GM04504 (cell line): Measurements from ENCODE around the gene COBL.
A peak's percentile ranks its signal among the peaks of the same experiment; 100 is the strongest.

Experiments used
- DNase-seq: peaks from one replicate; pipeline ENCODE4 v3.0.0-alpha.2; 2012; ENCODE audit warnings: low read depth

Gene COBL

GRCh38 chr7:51077316-51077986 is 239.2 kb downstream of the COBL start:
- DNase-seq: no peak

- no peak for DNase-seq
Measured at GRCh38 chr7:51075681-51076580, 240.7 kb downstream of the COBL start.

- DNase-seq: no peak
Measured at GRCh38 chr7:51073171-51073570, 243.4 kb downstream of the COBL start.

GRCh38 chr7:51072281-51072680 is 244.3 kb downstream of the COBL start:
- no peak for DNase-seq

GRCh38 chr7:51071427-51071826 is 245.2 kb downstream of the COBL start:
- no peak for DNase-seq

- no peak for DNase-seq
Measured at GRCh38 chr7:51070151-51070550, 246.5 kb downstream of the COBL start.

GRCh38 chr7:51069411-51070083 is 247.1 kb downstream of the COBL start:
- DNase-seq: no peak

- DNase-seq: no peak
Measured at GRCh38 chr7:51068401-51068800, 248.2 kb downstream of the COBL start.

- peak; percentile 32 for DNase-seq
Measured at GRCh38 chr7:51067757-51068156, 248.9 kb downstream of the COBL start.

- no peak for DNase-seq
Measured at GRCh38 chr7:51067258-51067657, 249.4 kb downstream of the COBL start.

GRCh38 chr7:51066405-51066882 is 250.2 kb downstream of the COBL start:
- no peak for DNase-seq

GRCh38 chr7:51065766-51066165 is 250.8 kb downstream of the COBL start:
- no peak for DNase-seq

- no peak for DNase-seq
Measured at GRCh38 chr7:51064688-51065087, 251.9 kb downstream of the COBL start.

- DNase-seq: no peak
Measured at GRCh38 chr7:51062222-51062987, 254.2 kb downstream of the COBL start.

GRCh38 chr7:51060536-51060935 is 256.1 kb downstream of the COBL start:
- no peak for DNase-seq

- no peak for DNase-seq
Measured at GRCh38 chr7:51059504-51060142, 257.0 kb downstream of the COBL start.

- DNase-seq: no peak
Measured at GRCh38 chr7:51058764-51059163, 257.8 kb downstream of the COBL start.

- no peak for DNase-seq
Measured at GRCh38 chr7:51055039-51055840, 261.4 kb downstream of the COBL start.

- DNase-seq: no peak
Measured at GRCh38 chr7:51054231-51054630, 262.4 kb downstream of the COBL start.

GRCh38 chr7:51053160-51053925 is 263.3 kb downstream of the COBL start:
- DNase-seq: no peak
